Pancreas (tissue), 10 donors: Measurements from ENCODE around the gene MTG2. TPM values are rescaled to one million over a fixed set of nuclear protein-coding genes. Genes with fewer than 3 reads are reported as not detected.

Source experiments
- ATAC-seq, 4 donors: fragments of 200-7000 bp; cut with Tn5 transposase; one replicate each; pipeline versions ENCODE4 v1.8.0 to v1.9.1; 2020; ENCODE audit warnings: mild to moderate bottlenecking in 4 of 4, moderate library complexity in 4 of 4
- DNase-seq, 6 donors: peaks; one replicate each; pipeline ENCODE4 v3.0.0-alpha.2; 2020
- FAIRE-seq: peaks from 2 replicates; lab custom pipeline; 2012; peaks lifted over from hg19 to GRCh38; lab: Jason Lieb, UNC
- H3K27ac ChIP-seq, 4 donors: fragments of 200-600 bp; sonication (generic); 1 replicate in 3 of 4; 2 replicates in 1 of 4; pipeline versions ENCODE4 v1.5.0 to v1.8.0; 2020
- H3K27me3 ChIP-seq, 4 donors: fragments of 200-600 bp; one replicate each; pipeline ENCODE4 v1.8.0; 2021
- H3K36me3 ChIP-seq, 3 donors: fragments of 200-600 bp; sonication (generic) in 1 of 3; one replicate each; pipeline versions ENCODE4 v1.5.0 to v1.8.0; 2020 to 2021
- H3K4me1 ChIP-seq, 3 donors: fragments of 200-600 bp; one replicate each; pipeline ENCODE4 v1.8.0; 2021
- H3K4me3 ChIP-seq, 4 donors: fragments of 200-600 bp; sonication (generic) in 2 of 4; one replicate each; pipeline versions ENCODE4 v1.5.0 to v1.8.0; 2020 to 2021
- H3K9me3 ChIP-seq, 4 donors: fragments of 200-600 bp; one replicate each; pipeline ENCODE4 v1.8.0; 2021
- CTCF ChIP-seq, 4 donors: fragments of 200-600 bp; sonication (generic) in 3 of 4; IDR thresholded peaks; one replicate each; pipeline versions ENCODE4 v1.5.0 to v1.8.0; 2021; ENCODE audit warnings: antibody characterized with exemption in 4 of 4
- WGBS, 2 donors: extraction: QIAGEN DNeasy Blood & Tissue Kit; methylation state at CpG; one replicate each; pipeline ENCODE4 v1.1.7; 2013; 5-methylcytosine and 5-hydroxymethylcytosine counted together
- intact Hi-C, 3 donors: fragments of 100-400 bp; cut with DNase I; formaldehyde crosslinking; loops; one replicate each; pipeline versions ENCODE4 v1.11.1 to v1.14.2; 2022
- polyA plus RNA-seq, 2 donors: library from polyadenylated mRNA; stranded (reverse); fragments of 200-250 nt; gene quantifications; one replicate each; pipeline ENCODE4 v1.2.3, GENCODE V29; 2013
- total RNA-seq, 6 donors: library from RNA; stranded (reverse); fragmentation: NEBNext Ultra II Directional in 4 of 6; extraction: Animal tissue kit (Norgen Biotek cat#: 25700) in 4 of 6; gene quantifications; one replicate each; pipeline versions ENCODE4 v1.2.1 to v1.2.4, GENCODE V29; 2021 to 2023
- donor health status: healthy with polysubstance abuse.
- donor health status: DM: no; HTN: no; CAD: no; lungs with moderate emphysema.
- donor health status: DM: no; HTN: no; CAD: no.
- donor health status: control.
- donor health status: control.
- donor health status: Bipolar disorder and iron deficiency.
- donor health status: DM: yes; HTN: yes; CAD: no.
- donor health status: DM: no; HTN: no; CAD: no.
- donor health status: DM: no; HTN: no; CAD: no.
- donor health status: DM: yes; HTN: yes; CAD: no.

MTG2 gene
- total and polyA plus RNA-seq, 8 donors: 9.7 to 55.3 (median 14.2) TPM

- no peak for FAIRE-seq
- WGBS, 2 donors: 31 to 37% methylated on average over 12 of the region's 12 CpGs
- Histone ChIP-seq H3K4me1 (no peaks in the 10 kb centered on the region), H3K9me3 (no peaks in the 10 kb centered on the region), H3K4me3 (no peak overlapping the region), H3K36me3 (no peaks in the 10 kb centered on the region), H3K27ac (no peak overlapping the region), H3K27me3 (no peaks in the 10 kb centered on the region)
- intact Hi-C loops: no loop called here
- ATAC-seq: no peak
- TF ChIP-seq CTCF (IDR thresholded peaks at IDR 0.05): no peak
- peak in 2 of 6 donors; percentile 18 to 47 for DNase-seq
These were observed 31.2 kb downstream of the MTG2 start for GRCh38 chr20:62214067-62214466.

- ATAC-seq (no peak), FAIRE-seq (no peak)
These were observed 32.5 kb downstream of the MTG2 start for GRCh38 chr20:62215020-62215990.

GRCh38 chr20:62215991-62216635 is 33.3 kb downstream of the MTG2 start:
- H3K4me3 ChIP-seq: no peak overlapping the region
- FAIRE-seq: no peak
- H3K9me3 ChIP-seq: no peaks in the 10 kb centered on the region
- intact Hi-C loops: no loop called here
- H3K4me1 ChIP-seq: peaks cover 6 to 7% (median 6%) of the 10 kb centered on the region in 3 donors
- no peak overlapping the region for H3K27ac ChIP-seq
- H3K36me3 ChIP-seq: no peaks in the 10 kb centered on the region
- H3K27me3 ChIP-seq: peaks cover 0 to 6% (median 0%) of the 10 kb centered on the region in 4 donors
- DNase-seq: peak in 2 of 6 donors; percentile 23 to 60
- WGBS, 2 donors: 71 to 79% methylated on average over 36 to 40 of the region's 40 CpGs
- no peak for ATAC-seq
- TF ChIP-seq CTCF (IDR thresholded peaks at IDR 0.05): no peak

More at GRCh38 chr20:62215020-62215990, 32.5 kb downstream of the MTG2 start:
- H3K9me3 ChIP-seq: no peaks in the 10 kb centered on the region
- no peaks in the 10 kb centered on the region for H3K27me3 ChIP-seq
- no peak overlapping the region for H3K4me3 ChIP-seq
- intact Hi-C loops: no loop called here
- peaks cover 0 to under 1% (median under 1%) of the 10 kb centered on the region in 3 donors for H3K4me1 ChIP-seq
- no peaks in the 10 kb centered on the region for H3K36me3 ChIP-seq
- 65 to 73% methylated on average over 28 to 29 of the region's 29 CpGs for WGBS, 2 donors
- peak in 2 of 6 donors; percentile 25 to 61 for DNase-seq
- no peak overlapping the region for H3K27ac ChIP-seq
- no peak for TF ChIP-seq CTCF (IDR thresholded peaks at IDR 0.05)

GRCh38 chr20:62216636-62217566 is 34.1 kb downstream of the MTG2 start:
- Histone ChIP-seq H3K9me3 (no peaks in the 10 kb centered on the region), H3K27me3 (peaks cover 0 to 8% (median 0%) of the 10 kb centered on the region in 4 donors), H3K36me3 (no peaks in the 10 kb centered on the region), H3K4me1 (peaks cover 6 to 7% (median 6%) of the 10 kb centered on the region in 3 donors), H3K27ac (no peak overlapping the region), H3K4me3 (no peak overlapping the region)
- 72 to 74% methylated on average over 20 to 26 of the region's 26 CpGs for WGBS, 2 donors
- DNase-seq (peak in 2 of 6 donors; percentile 15 to 66), FAIRE-seq (no peak), ATAC-seq (no peak)
- intact Hi-C loops: no loop called here
- TF ChIP-seq CTCF (IDR thresholded peaks at IDR 0.05): no peak
